Measurements from ENCODE around the gene STK24. TPM values are rescaled to one million over a fixed set of nuclear protein-coding genes. Genes with fewer than 3 reads are reported as not detected.

The STK24 gene
- total and polyA plus RNA-seq, 10 of the 15 experiments (the other 5 are each of a cell fraction or from before 2014, with no cell fraction given), result 7.5 to 115 (median 52.9) TPM

DNA sequence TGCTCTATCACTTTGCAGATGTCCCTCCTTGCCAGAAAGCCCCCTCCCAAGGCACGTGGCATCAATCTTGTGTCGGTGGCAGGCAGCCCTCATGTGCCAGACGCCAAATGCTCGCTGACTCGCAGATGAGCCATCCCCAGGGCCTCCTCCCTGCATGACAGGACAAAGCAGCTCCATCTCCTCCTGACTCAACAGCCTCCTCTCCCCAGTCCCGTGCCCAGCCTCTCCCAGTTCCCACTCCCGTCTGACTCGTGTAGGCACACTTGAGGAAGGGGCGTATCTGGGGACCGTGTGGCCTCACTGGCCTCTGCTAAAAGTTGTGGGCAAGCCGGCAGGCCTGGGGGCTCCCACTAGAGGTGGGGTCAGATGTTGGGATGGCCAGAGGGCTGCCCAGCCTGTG, 133.6 kb downstream of the STK24 start:
- no peak for TF ChIP-seq LARP7 (IDR thresholded peaks at IDR 0.05)
- TF ChIP-seq, protein P1, sequence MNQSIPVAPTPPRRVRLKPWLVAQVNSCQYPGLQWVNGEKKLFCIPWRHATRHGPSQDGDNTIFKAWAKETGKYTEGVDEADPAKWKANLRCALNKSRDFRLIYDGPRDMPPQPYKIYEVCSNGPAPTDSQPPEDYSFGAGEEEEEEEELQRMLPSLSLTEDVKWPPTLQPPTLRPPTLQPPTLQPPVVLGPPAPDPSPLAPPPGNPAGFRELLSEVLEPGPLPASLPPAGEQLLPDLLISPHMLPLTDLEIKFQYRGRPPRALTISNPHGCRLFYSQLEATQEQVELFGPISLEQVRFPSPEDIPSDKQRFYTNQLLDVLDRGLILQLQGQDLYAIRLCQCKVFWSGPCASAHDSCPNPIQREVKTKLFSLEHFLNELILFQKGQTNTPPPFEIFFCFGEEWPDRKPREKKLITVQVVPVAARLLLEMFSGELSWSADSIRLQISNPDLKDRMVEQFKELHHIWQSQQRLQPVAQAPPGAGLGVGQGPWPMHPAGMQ (IDR thresholded peaks at IDR 0.05; ENCODE audit: borderline replicate concordance), result no peak
- TF ChIP-seq, protein P2, sequence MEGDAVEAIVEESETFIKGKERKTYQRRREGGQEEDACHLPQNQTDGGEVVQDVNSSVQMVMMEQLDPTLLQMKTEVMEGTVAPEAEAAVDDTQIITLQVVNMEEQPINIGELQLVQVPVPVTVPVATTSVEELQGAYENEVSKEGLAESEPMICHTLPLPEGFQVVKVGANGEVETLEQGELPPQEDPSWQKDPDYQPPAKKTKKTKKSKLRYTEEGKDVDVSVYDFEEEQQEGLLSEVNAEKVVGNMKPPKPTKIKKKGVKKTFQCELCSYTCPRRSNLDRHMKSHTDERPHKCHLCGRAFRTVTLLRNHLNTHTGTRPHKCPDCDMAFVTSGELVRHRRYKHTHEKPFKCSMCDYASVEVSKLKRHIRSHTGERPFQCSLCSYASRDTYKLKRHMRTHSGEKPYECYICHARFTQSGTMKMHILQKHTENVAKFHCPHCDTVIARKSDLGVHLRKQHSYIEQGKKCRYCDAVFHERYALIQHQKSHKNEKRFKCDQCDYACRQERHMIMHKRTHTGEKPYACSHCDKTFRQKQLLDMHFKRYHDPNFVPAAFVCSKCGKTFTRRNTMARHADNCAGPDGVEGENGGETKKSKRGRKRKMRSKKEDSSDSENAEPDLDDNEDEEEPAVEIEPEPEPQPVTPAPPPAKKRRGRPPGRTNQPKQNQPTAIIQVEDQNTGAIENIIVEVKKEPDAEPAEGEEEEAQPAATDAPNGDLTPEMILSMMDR (IDR thresholded peaks at IDR 0.05 in 2 of 3, conservative IDR thresholded peaks at IDR 0.05 in 1 of 3; ENCODE audit: control insufficient read depth in 2 of 3, extremely low read depth in 1 of 3, insufficient read depth in 1 of 3, low read depth in 3 of 3, low read length in 3 of 3), result no peak
- TF ChIP-seq, protein P3, sequence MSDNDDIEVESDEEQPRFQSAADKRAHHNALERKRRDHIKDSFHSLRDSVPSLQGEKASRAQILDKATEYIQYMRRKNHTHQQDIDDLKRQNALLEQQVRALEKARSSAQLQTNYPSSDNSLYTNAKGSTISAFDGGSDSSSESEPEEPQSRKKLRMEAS (IDR thresholded peaks at IDR 0.05; ENCODE audit: low read depth, low read length), result no peak
- TF ChIP-seq, protein P4, sequence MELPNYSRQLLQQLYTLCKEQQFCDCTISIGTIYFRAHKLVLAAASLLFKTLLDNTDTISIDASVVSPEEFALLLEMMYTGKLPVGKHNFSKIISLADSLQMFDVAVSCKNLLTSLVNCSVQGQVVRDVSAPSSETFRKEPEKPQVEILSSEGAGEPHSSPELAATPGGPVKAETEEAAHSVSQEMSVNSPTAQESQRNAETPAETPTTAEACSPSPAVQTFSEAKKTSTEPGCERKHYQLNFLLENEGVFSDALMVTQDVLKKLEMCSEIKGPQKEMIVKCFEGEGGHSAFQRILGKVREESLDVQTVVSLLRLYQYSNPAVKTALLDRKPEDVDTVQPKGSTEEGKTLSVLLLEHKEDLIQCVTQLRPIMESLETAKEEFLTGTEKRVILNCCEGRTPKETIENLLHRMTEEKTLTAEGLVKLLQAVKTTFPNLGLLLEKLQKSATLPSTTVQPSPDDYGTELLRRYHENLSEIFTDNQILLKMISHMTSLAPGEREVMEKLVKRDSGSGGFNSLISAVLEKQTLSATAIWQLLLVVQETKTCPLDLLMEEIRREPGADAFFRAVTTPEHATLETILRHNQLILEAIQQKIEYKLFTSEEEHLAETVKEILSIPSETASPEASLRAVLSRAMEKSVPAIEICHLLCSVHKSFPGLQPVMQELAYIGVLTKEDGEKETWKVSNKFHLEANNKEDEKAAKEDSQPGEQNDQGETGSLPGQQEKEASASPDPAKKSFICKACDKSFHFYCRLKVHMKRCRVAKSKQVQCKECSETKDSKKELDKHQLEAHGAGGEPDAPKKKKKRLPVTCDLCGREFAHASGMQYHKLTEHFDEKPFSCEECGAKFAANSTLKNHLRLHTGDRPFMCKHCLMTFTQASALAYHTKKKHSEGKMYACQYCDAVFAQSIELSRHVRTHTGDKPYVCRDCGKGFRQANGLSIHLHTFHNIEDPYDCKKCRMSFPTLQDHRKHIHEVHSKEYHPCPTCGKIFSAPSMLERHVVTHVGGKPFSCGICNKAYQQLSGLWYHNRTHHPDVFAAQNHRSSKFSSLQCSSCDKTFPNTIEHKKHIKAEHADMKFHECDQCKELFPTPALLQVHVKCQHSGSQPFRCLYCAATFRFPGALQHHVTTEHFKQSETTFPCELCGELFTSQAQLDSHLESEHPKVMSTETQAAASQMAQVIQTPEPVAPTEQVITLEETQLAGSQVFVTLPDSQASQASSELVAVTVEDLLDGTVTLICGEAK (IDR thresholded peaks at IDR 0.05; ENCODE audit: borderline replicate concordance), result no peak
- TF ChIP-seq POU2F2 (IDR thresholded peaks at IDR 0.05; ENCODE audit: borderline replicate concordance, low read depth, low read length), result no peak
- TF ChIP-seq BACH1 (IDR thresholded peaks at IDR 0.05; ENCODE audit: borderline replicate concordance), result no peak
- Histone ChIP-seq H3K4me2 (ENCODE audit: control insufficient read depth, insufficient read depth) (no peak overlapping the region), H3K27ac (ENCODE audit: control insufficient read depth, insufficient read depth) (no peak overlapping the region), H3K4me3 (no peak overlapping the region), H2AFZ (ENCODE audit: control insufficient read depth, low read depth, low read length) (no peak overlapping the region), H3K9me3 (replicated peaks; ENCODE audit: control insufficient read depth, insufficient read depth, low read length) (no peaks in the 10 kb centered on the region), H3K27me3 (replicated peaks in 1 of 2; ENCODE audit: control insufficient read depth in 2 of 2, insufficient read depth in 2 of 2, low read length in 1 of 2) (no peaks in the 10 kb centered on the region), H3K9ac (ENCODE audit: control insufficient read depth, insufficient read depth, low read length) (no peak overlapping the region), H3K36me3 (ENCODE audit: control insufficient read depth in 2 of 2, insufficient read depth in 2 of 2, low read length in 1 of 2) (no peaks in the 10 kb centered on the region; a peak in 1 of 4 replicates), H3K4me1 (ENCODE audit: control insufficient read depth, insufficient read depth, low read length) (peaks cover 6% of the 10 kb centered on the region), H4K20me1 (ENCODE audit: control insufficient read depth, insufficient read depth) (no peaks in the 10 kb centered on the region), H3K79me2 (ENCODE audit: control insufficient read depth, insufficient read depth, low read length) (no peaks in the 10 kb centered on the region)
- in situ Hi-C loops (cut with MboI) (loop anchor here (10.0 kb wide), 2 partner anchors 401 to 589 kb away; no protein-coding TSS in a partner anchor), intact Hi-C loops (cut with micrococcal nuclease; ENCODE audit: unreplicated experiment) (no loop called here)
- no peak for ATAC-seq
- no TSS peak for BruUV-seq (replicated peaks)
- ChIA-PET POLR2A (interaction anchor here (0.5 kb wide), 1 partner anchor 51 kb away, joined by 5 read pairs; no protein-coding TSS in a partner anchor), SMC1A (ENCODE audit: uncharacterized antibody, unreplicated experiment) (no interaction called here), RAD21 (ENCODE audit: unreplicated experiment) (interaction anchor here (2.1 kb wide), 1 partner anchor 210 kb away, joined by 8 read pairs; no protein-coding TSS in a partner anchor), CTCF (interaction anchor here (3.5 to 9.1 kb wide), 2 partner anchors 210 to 587 kb away, joined by 14 to 135 read pairs; no protein-coding TSS in a partner anchor)
- no peak for FAIRE-seq
- no peak for DNase-seq (ENCODE audit: low read depth, low spot score)
- WGBS (ENCODE audit: insufficient coverage, insufficient replicate concordance, low lambda C conversion rate, missing lambda C conversion rate), result 47% methylated on average over 11 of the region's 11 CpGs
